GM18870 (cell line): ENCODE data around the gene TIGD1.

Source experiments
- ATAC-seq: cut with Tn5 transposase; IDR thresholded peaks from one replicate; pipeline ENCODE4 v1.9.1; 2021; ENCODE audit warnings: moderate library complexity; ENCODE audit not compliant: unreplicated experiment

TIGD1 gene

GRCh38 chr2:232550354-232551249 lies at the start of gene TIGD1, which contains the start of gene EIF4E2:
Gene TIGD1 (minus strand): TSS chr2:232550557. CDS start chr2:232549882, 675 bp downstream.
Gene EIF4E2 (plus strand): TSS chr2:232550689. CDS start chr2:232550725, 36 bp downstream.
- peak; percentile 82 for ATAC-seq

GRCh38 chr2:232598293-232598692 lies 47.9 kb upstream of the TIGD1 start:
- ATAC-seq: no peak

- ATAC-seq: no peak
Measured at GRCh38 chr2:232597362-232598079, 47.2 kb upstream of the TIGD1 start.

- ATAC-seq: no peak
Measured at GRCh38 chr2:232593982-232594381, 43.6 kb upstream of the TIGD1 start.

GRCh38 chr2:232592772-232593395 lies 42.5 kb upstream of the TIGD1 start:
- ATAC-seq: no peak

GRCh38 chr2:232588680-232589585 lies 38.6 kb upstream of the TIGD1 start:
- no peak for ATAC-seq

GRCh38 chr2:232588031-232588430 lies 37.7 kb upstream of the TIGD1 start:
- no peak for ATAC-seq

- no peak for ATAC-seq
Measured at GRCh38 chr2:232587512-232587911, 37.2 kb upstream of the TIGD1 start.

- no peak for ATAC-seq
Measured at GRCh38 chr2:232586943-232587505, 36.7 kb upstream of the TIGD1 start.

- no peak for ATAC-seq
Measured at GRCh38 chr2:232584238-232584637, 33.9 kb upstream of the TIGD1 start.

- no peak for ATAC-seq
Measured at GRCh38 chr2:232581725-232582124, 31.4 kb upstream of the TIGD1 start.

GRCh38 chr2:232580648-232580981 lies 30.3 kb upstream of the TIGD1 start:
- no peak for ATAC-seq

GRCh38 chr2:232578626-232579025 lies 28.3 kb upstream of the TIGD1 start:
- ATAC-seq: no peak

- ATAC-seq: no peak
Measured at GRCh38 chr2:232577841-232578240, 27.5 kb upstream of the TIGD1 start.

GRCh38 chr2:232576995-232577394 lies 26.6 kb upstream of the TIGD1 start:
- no peak for ATAC-seq

GRCh38 chr2:232575404-232575746 lies 25.0 kb upstream of the TIGD1 start:
- no peak for ATAC-seq

GRCh38 chr2:232574674-232575403 lies 24.5 kb upstream of the TIGD1 start:
- ATAC-seq: no peak

GRCh38 chr2:232573771-232574435 lies 23.5 kb upstream of the TIGD1 start:
- ATAC-seq: no peak

- ATAC-seq: no peak
Measured at GRCh38 chr2:232573042-232573441, 22.7 kb upstream of the TIGD1 start.
